H1 (cell line): ENCODE data around the gene EDN1. TPM values are rescaled to one million over a fixed set of nuclear protein-coding genes. Genes with fewer than 3 reads are reported as not detected.

Experiments used
- CHD2 ChIP-seq: IDR thresholded peaks from 2 replicates; pipeline ENCODE4 v1.6.1; 2012; ENCODE audit warnings: low read length, improper control_type of control experiment
- CHD7 ChIP-seq: fragments of 300-600 bp; sonication (generic); IDR thresholded peaks from 2 replicates; pipeline ENCODE4 v1.7.1; 2012; ENCODE audit warnings: low read length, moderate library complexity, mild to moderate bottlenecking, inconsistent platforms; ENCODE audit not compliant: insufficient replicate concordance
- JUN ChIP-seq: IDR thresholded peaks from 2 replicates; pipeline ENCODE4 v1.6.1; 2011; ENCODE audit warnings: low read depth, mild to moderate bottlenecking, improper control_type of control experiment, low read length
- NRF1 ChIP-seq: IDR thresholded peaks from 2 replicates; pipeline ENCODE4 v1.6.1; 2011; ENCODE audit warnings: mild to moderate bottlenecking, low read depth, low read length, improper control_type of control experiment
- RAD21 ChIP-seq, 2 experiments: IDR thresholded peaks in 1 of 2; conservative IDR thresholded peaks in 1 of 2; 2 replicates each; pipeline ENCODE4 v1.6.1; 2011; ENCODE audit warnings: low read depth in 2 of 2, low read length in 2 of 2, improper control_type of control experiment in 1 of 2, inconsistent platforms in 1 of 2, mild to moderate bottlenecking in 1 of 2, moderate library complexity in 1 of 2
- SRF ChIP-seq: IDR thresholded peaks from 2 replicates; pipeline ENCODE4 v1.6.1; 2011; ENCODE audit warnings: mild to moderate bottlenecking, low read depth, low read length, moderate library complexity
- TEAD4 ChIP-seq: IDR thresholded peaks from 2 replicates; pipeline ENCODE4 v1.6.1; 2012; ENCODE audit warnings: low read depth, low read length, inconsistent platforms, mixed read lengths
- polyA plus RNA-seq, 7 experiments: library from polyadenylated mRNA; depleted of rRNA in 3 of 7; stranded (reverse) in 5 of 7; unstranded in 2 of 7; fragments of >200 nt in 5 of 7; fragments of 200-250 nt in 2 of 7; gene quantifications; 1 replicate in 5 of 7; 2 replicates in 1 of 7; 4 replicates in 1 of 7; pipeline versions ENCODE4 v1.2.1 to v1.2.3, GENCODE V29; 2011 to 2013; ENCODE audit warnings: missing spikeins in 2 of 7, mixed read lengths in 2 of 7
- total RNA-seq: library from RNA; stranded (reverse); fragmentation: NEBNext Ultra II Directional; extraction: Animal tissue kit (Norgen Biotek cat#: 25700); gene quantifications from 2 replicates; pipeline ENCODE4 v1.2.1, GENCODE V29; 2021

The EDN1 gene
- total and polyA plus RNA-seq, 2 of the 8 experiments (the other 6 are each of a cell fraction or from before 2014, with no cell fraction given): 0.23 to 1.1 TPM

GRCh38 chr6:12280458-12280857 lies 9.7 kb upstream of the EDN1 start (continued):
- TF ChIP-seq CHD7 (no peak), CHD2 (no peak), NRF1 (no peak), TEAD4 (no peak), JUN (no peak), RAD21 (IDR thresholded peaks at IDR 0.05 in 1 of 2, conservative IDR thresholded peaks at IDR 0.05 in 1 of 2; ENCODE audit: low read depth in 2 of 2, low read length in 2 of 2) (no peak), SRF (no peak)
- TF ChIP-seq, all 59 proteins: peak for 0
